Measurements from ENCODE around the gene EIF4ENIF1. TPM values are rescaled to one million over a fixed set of nuclear protein-coding genes. Genes with fewer than 3 reads are reported as not detected.
A peak's percentile ranks its signal among the peaks of the same experiment; 100 is the strongest.

EIF4ENIF1 gene
- total RNA-seq, 1 experiment from 2014 or later, result 36.3 TPM

- H4K8ac ChIP-seq (replicated peaks; ENCODE audit: insufficient read length, low read depth, low read length), result no peak within 1 kb of the TSS
- H3K14ac ChIP-seq (ENCODE audit: insufficient read depth, low read length), result peak within 1 kb of the TSS; percentile 75; the same call in 1 of the 2 replicates
- H3K4me3 Mint-ChIP-seq, result peak within 1 kb of the TSS; percentile 85 to 89
- H3K9me3 ChIP-seq (ENCODE audit: control insufficient read depth, low read depth, low read length), result no peaks in the 10 kb centered on the region
- H3K79me1 ChIP-seq (ENCODE audit: insufficient read depth, low read depth, low read length, poor library complexity, severe bottlenecking), result no peaks in the 10 kb centered on the region
- H3K27ac ChIP-seq (ENCODE audit: insufficient read length, low read depth, low read length), result no peak within 1 kb of the TSS
- H3K56ac ChIP-seq (ENCODE audit: insufficient read length, low read depth, low read length), result no peak within 1 kb of the TSS
- WGBS (ENCODE audit: extremely low coverage, insufficient read length, low lambda C conversion rate), result no CpG with 5 or more reads among the region's 70 CpGs
- peak; percentile 54 for TF ChIP-seq CTCF (conservative IDR thresholded peaks at IDR 0.05)
- H3K27me3 Mint-ChIP-seq (ENCODE audit: low read depth), result peaks cover 13% of the 10 kb centered on the region
- H2BK12ac ChIP-seq (ENCODE audit: insufficient read length, low read depth, low read length), result no peak within 1 kb of the TSS
- H4K20me1 ChIP-seq (ENCODE audit: control insufficient read depth, insufficient read depth, insufficient read length), result no peaks in the 10 kb centered on the region
- H3K23me2 ChIP-seq (ENCODE audit: insufficient read length, low read depth, low read length, poor library complexity, severe bottlenecking), result peaks cover 5% of the 10 kb centered on the region
- H2AK5ac ChIP-seq (ENCODE audit: insufficient read length, low read length), result no peak within 1 kb of the TSS
- no peak within 1 kb of the TSS for H3K23ac ChIP-seq (ENCODE audit: insufficient read length, low read depth, low read length)
- H2BK5ac ChIP-seq (ENCODE audit: insufficient read length, low read length), result no peak within 1 kb of the TSS
- DNase-seq, result peak; percentile 89
- H3K4ac ChIP-seq (ENCODE audit: low read depth, low read length), result no peak within 1 kb of the TSS
- H3K18ac ChIP-seq (ENCODE audit: insufficient read length, low read depth, low read length), result peak within 1 kb of the TSS; percentile 72
- H2BK15ac ChIP-seq (ENCODE audit: low read depth, low read length), result no peak within 1 kb of the TSS
- H3T11ph ChIP-seq (ENCODE audit: low read length), result no peak within 1 kb of the TSS
- no peak within 1 kb of the TSS for H2BK120ac ChIP-seq (ENCODE audit: low read depth, low read length, poor library complexity, severe bottlenecking)
- H3K27me3 ChIP-seq (ENCODE audit: insufficient read depth, low read length), result no peaks in the 10 kb centered on the region
- H3K4me1 ChIP-seq (ENCODE audit: insufficient read depth, low read length), result no peaks in the 10 kb centered on the region; the same call in 1 of the 2 replicates
- H3K4me2 ChIP-seq (ENCODE audit: insufficient read depth, insufficient read length, low read length), result peak within 1 kb of the TSS; percentile 84
- H3K9ac ChIP-seq (ENCODE audit: extremely low read depth, insufficient read length, low read length), result peak within 1 kb of the TSS; percentile 44
- no peak within 1 kb of the TSS for H4K5ac ChIP-seq (ENCODE audit: insufficient read length, low read depth, low read length)
- no peak within 1 kb of the TSS for H2AFZ ChIP-seq (ENCODE audit: low read length)
- no peak within 1 kb of the TSS for H2BK20ac ChIP-seq (ENCODE audit: low read depth, low read length, poor library complexity, severe bottlenecking)
- peaks cover 0 to 17% (median 6%) of the 10 kb centered on the region in 3 experiments; a peak in 5 of 7 replicates for H3K36me3 Mint-ChIP-seq (ENCODE audit: insufficient read depth in 1 of 3, low read depth in 3 of 3)
- H4K91ac ChIP-seq (ENCODE audit: insufficient read length, low read depth, low read length), result no peak within 1 kb of the TSS
- peak within 1 kb of the TSS; percentile 18 to 61 (median 36); a peak in 2 of 7 replicates for H3K27ac Mint-ChIP-seq
- peaks cover 11% of the 10 kb centered on the region in 2 experiments for H3K9me3 Mint-ChIP-seq
- peaks cover 24 to 27% of the 10 kb centered on the region in 2 experiments for H3K4me1 Mint-ChIP-seq
- H3K79me2 ChIP-seq (ENCODE audit: insufficient read depth, low read length), result 0 out of 2 replicates have a peak, but pooled peaks cover 2% of the 10 kb centered on the region
These were observed 6.5 kb upstream of the EIF4ENIF1 start, which contains the start of gene SFI1 for GRCh38 chr22:31496007-31496734. SFI1 (plus strand) TSS chr22:31496536; CDS start chr22:31508285, 11,749 bp downstream.

All from H9 (cell line).